ENCODE data around the gene ASB7.
"Not testable (repeated sequence)": the region's sequence is repeated elsewhere in the genome, so short reads cannot be mapped to it uniquely, and the experiment has no call there.

Gene ASB7, protein sequence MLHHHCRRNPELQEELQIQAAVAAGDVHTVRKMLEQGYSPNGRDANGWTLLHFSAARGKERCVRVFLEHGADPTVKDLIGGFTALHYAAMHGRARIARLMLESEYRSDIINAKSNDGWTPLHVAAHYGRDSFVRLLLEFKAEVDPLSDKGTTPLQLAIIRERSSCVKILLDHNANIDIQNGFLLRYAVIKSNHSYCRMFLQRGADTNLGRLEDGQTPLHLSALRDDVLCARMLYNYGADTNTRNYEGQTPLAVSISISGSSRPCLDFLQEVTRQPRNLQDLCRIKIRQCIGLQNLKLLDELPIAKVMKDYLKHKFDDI

DNA sequence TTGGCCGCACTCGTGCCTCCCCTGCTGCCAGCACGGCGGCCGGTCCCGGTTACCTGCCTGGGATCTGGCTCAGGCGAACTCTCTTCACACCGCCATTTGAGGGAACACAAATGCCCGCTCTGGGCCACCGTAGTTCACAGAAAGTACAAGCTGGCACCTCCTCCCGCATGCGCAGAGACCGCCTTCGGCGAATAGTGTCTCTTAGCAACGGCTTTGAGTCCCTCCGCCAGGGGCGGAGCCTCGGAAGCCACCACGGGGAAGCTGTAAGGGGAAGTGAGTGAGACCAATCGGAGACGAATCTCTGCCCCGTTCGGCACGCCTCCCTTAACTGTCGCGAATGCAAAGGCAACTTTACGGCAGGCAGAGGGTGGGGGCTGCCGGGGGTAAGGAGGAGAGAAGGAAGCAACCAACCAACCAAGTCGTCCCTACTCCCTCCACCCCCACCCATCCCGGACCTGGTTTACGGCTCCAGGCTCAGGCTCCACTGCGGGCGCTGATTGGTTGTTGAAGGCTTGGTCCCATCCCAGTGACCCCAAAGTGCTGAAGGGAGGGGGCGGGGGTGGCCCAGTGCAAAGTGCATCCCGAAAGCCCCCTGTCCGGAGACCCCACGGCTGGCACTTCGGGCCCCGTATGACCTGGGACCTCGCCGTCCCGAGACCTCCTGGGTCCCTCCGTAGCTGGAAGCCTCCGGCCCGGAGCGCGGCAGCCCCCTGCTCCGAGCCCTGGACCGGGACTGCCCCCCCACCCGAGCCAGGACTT lies at the start of gene ASB7, which contains the start of gene LINS1:
Gene ASB7 (plus strand): TSS at position 526 of the 759 bp plus-strand sequence. CDS start 9,628 bp downstream, outside the sequence.
Gene LINS1 (minus strand): TSS at position 121 of the 759 bp plus-strand sequence. CDS start 21,342 bp downstream, outside the sequence.
- peak; percentile 91 for DNase-seq

DNA sequence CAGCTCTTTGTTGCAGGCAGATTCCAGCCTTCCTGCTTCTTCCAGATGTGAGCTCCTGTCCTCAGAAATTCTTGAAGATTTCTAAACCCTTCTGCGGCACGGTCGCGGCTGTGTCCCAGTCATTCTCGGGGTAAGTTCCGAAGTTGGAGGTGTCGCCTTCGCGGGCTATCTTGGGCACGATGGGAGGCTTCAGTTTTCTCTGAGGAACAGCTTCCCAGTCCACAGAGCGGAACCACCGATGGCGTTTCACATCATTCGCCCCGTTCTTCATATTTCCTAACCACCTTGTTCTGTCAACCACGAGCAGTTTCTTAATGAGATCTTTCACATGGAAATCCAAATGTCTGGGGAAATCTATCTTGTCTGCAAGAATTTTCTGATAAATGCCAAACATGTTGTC lies 48.9 kb upstream of the ASB7 start:
- DNase-seq, result no peak

DNA sequence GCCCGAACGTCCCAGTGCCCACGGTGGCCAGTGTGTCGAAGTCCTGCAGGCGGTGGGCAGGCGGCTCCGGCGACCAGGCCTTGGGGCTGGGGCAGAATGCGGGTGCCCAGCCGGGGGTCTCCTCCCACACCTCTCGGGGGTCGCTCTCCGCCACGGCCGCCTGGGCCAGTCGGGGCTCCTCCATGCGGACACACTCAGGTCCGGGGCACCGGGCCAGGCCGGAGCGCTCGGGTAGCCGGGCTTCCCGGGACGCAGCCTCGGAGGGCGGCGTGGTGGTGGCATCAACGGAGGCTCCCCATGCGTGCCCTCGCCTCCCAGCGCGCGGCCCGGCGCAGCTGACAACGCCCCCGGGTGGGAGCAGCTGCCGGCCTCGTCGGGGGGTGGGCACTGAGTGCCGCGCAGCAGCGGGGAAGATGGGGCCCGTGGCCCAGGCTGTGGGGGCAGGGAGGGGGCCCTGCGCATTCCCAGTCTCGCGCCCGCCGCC lies 43.6 kb upstream of the ASB7 start:
- no peak for DNase-seq

DNA sequence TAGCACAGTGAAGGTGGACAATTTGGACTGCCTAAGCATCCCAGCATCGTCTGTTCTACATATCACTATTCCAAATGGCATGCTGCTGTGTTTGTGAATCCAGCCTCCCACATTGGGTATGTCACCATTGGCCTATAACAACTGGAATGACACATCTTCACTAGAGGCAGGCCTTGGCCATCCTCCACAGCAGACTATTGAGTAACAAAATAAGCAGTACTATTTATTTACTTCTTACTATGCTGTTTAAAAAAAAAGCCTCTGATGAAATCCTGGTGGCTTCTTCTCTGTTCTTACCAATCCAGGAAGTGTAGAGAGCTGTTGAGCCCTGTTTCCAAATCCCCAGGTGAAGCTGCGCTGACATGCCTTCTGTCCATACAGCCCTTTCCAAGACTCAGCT lies 43.1 kb upstream of the ASB7 start:
- DNase-seq, result no peak

DNA sequence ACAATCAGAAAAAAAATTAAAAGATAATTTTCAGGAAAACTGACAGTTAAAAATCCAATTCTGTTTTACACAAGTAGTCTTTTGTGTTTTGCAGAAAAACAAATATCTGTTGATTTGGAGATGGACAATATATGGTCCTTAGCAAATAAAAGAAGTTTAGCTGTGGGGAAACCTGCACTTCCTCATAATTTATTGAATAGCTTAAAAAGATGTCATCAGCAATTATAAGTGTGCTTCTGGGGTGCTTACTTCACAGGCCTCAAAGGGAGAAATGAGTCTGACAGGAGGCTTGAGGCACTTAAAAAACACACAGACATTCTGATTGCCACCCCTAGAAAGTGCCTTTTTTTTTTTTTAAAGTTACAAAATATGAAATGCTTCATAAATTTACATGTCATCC lies 42.1 kb upstream of the ASB7 start:
- no peak for DNase-seq

DNA sequence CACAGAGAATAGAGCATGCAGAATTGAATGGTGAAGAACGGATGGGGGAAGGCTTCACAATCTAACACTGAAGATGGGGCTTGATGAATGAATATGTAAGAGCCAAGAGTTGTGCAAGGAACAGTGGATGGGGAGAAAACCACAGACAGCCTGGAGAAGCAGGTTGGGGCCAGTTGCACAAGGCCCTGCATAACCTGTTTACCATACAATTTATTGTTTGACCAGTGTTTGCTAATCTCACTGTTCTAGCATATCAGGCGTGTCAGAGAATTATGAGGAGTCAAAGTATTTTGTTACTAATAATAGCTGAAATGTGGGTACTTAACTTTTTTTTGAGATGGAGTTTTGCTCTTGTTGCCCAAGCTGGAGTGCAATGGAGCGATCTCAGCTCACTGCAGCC lies 36.8 kb upstream of the ASB7 start:
- DNase-seq, result no peak

DNA sequence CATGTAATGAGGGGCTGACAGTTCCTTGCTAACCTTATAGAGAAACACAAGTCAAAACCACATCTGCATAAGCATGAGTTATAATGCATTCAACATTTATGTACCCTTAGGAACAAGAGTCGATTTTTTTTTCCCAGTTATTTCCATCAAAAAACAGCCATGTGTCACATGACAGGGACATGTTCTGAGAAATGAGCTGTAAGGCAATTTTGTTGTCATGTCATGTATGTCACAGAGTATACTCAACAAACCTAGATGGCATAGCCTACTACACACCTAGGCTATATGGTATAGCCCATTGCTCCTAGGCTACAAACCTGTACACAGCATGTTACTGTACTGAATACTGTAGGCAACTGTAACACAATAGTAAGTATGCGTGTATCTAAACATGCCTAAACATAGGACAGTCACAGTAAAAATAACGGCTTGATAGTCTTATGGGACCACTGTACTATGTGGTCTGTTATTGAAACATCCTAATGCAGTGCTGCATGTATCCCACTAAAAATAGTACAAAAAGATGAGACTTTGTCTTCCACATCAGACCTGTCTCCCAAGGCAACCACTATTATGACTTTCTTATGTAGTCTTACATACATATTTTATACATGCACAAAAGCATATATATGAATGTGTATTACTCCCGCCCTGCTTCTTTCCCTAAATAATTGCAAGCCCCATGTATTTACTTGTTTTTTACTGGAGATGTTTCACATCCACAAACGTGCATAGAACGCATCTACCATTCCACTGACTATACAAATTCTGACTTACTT lies 35.4 kb upstream of the ASB7 start:
- no peak for DNase-seq

DNA sequence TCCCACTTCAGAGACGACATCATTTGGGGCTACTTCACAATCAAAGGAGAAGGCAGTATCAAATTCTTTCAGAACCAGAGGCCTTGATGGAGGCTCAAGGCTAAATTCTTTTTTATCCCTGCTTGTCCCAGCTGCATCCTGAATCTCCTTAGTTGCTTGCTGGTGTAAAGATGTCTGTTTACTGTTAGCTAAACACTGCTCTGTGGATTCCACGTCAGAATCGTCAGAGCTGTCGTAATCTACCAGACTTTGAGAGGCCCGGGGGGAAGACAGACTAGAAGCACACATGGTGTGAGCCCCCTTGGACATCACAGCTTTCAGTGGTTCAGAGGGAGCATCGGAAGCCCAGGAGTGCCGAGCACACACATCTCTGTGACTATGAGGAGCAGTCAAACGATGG lies 33.0 kb upstream of the ASB7 start:
- DNase-seq, result no peak

DNA sequence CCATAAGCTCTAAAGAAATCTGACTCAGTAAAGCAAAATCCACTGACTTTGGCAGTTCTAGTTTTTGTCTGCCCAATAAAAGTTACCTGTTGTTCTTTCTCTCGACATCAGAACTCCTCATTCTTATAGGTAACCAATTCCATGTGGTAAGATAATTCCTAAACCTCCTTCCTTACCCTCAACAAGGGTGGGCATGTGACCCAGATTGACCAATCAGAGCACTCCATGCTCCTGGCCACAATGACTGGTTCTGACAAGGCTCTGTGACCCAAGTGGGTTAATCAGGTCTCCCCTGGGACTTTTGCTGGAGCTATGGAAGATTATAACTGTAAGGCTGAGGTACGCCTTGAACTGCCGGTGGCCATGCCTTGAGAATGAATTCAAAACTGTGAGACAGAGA lies 32.1 kb upstream of the ASB7 start:
- no peak for DNase-seq

DNA sequence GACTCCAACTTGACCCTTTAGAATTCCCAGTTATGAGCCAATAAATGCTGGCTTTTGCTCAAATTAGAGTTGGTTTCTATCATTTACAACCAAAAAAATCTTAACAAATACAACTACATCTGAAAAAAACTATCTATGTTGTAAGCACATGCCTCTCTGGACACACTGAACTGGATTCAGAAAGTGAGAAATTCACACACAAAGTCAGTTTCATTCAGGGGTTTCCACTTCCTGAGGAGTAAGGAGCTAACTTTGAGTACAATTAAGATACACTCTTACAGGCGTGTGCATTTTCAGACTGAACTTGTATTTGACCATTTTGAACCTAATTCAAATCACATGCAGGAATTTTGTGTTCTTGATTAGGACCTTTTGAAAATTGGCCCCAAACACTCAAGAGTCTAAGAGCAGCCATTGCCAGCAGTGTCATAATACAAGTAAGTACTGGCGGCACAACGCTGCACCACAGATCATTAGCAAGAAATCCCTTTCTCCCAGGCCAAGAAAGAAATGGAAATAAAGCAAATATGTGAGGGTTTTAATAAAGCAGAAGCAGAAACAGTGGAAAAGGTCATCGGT lies 31.6 kb upstream of the ASB7 start:
- no peak for DNase-seq

DNA sequence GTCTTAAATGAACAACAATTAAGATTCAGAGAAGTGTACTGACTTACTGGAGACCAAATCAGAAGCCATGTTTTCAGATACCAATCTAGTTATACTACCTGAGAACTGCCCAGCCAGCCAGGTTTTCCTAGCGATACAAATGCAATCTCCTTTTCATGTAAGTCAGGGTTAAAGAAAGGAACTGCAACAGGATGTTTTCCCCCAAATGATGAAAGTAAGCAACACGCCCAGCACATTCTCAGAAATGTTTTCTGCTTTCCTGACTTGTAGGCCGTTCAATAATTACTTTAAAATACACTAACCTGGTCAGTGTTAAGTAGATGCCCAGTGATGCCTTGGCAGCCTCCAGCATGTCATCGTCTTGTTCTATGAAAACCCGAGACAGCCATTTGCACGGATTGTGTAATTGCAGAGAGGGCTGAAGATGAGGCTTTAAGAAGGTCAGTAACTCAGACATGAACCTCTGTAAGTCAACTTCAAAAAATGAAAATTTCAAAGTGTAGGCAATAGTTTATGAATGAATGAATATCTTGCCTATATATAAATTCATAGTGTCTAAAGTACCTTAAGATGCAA lies 30.7 kb upstream of the ASB7 start:
- DNase-seq, result no peak

DNA sequence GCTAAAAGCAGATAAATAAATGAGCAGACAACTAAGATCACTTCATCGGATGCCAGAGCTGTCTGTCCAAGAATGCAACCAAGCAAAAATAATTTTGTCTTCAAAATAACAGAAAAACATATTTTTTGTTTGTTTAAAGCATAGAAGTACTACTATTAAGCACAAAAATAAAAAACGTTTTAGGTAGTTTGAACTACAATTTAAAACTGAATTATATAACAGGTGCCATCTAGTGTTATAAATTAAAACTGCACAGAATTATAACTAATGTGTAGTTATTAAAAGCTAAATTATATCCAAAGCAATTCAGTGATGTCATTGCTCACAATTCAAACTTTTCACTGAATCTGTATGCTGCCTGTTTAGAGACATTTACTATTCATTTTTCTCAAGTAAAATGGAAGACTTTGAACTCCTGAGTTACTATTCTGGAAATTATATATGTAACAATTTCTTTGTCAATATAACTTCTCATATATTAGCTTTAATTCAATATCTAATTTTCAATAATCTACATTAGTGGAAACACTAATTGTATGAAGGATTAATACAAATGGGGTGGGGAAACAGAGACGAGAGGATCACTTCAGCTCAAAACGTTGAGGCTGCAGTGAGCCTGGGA lies 29.9 kb upstream of the ASB7 start:
- no peak for DNase-seq

DNA sequence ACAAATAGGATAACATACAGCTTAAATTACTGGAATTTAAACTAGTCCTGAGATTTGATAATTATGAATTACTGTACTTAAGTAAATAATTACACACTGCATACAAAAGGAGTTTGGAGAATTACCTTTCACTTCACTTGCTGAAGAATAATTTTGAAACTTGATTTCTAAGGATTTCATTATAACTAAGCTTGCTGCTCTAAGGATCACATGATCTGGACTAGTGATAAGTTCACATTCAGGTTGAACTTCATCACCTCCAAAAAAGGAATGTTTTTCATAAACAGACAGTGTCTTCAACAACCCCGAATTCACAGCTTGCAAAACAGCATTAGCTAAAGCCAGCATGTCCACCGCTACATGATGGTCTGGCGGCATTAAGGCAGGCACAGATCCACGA lies 28.9 kb upstream of the ASB7 start:
- no peak for DNase-seq

DNA sequence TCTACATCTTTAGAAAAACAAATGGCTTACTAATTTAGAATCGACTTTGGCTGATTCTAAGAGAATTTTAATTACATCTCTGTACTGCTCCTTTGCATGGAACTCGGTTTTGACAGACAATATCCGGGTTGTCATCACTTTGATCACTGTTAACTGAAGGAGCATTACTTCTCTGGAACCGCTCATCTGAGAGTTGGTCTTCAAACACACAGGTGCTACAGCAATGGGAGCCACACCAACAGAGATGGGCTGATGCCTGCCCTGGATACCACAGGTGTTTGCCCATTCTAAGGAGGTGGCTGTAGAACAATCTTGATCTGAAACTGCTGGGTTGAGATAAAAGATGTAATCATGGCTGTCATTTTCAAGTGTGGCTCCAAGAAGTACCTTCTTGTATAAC lies 22.0 kb upstream of the ASB7 start:
- DNase-seq, result no peak

DNA sequence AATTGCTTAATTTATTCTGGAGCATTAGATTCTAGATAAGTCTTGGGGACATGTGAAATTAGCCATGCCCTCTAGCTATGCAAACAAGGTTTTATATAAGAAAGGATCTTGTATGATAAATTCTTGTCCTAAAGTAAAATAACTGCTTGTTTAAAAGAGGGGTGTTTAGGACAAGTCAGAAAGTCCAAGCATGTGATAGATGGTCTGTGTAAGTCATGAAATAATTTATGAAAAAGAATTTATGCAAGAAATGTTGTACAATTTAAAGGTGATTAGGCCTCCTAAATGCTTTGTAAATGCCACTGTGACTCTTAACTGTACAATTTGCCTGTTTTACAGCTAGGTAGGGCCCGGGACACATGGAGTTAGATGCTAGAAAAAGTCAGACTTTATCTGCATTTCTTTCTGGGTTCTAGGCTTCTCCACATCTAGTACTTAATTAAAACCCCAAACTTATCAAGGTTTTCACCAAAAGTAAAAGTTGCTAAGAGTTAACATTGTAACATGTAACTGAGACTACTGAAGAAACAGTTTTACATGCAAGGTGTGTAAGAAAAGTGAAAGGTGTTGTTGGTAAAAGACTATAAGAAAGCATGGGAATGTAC lies 13.6 kb upstream of the ASB7 start:
- no peak for DNase-seq

DNA sequence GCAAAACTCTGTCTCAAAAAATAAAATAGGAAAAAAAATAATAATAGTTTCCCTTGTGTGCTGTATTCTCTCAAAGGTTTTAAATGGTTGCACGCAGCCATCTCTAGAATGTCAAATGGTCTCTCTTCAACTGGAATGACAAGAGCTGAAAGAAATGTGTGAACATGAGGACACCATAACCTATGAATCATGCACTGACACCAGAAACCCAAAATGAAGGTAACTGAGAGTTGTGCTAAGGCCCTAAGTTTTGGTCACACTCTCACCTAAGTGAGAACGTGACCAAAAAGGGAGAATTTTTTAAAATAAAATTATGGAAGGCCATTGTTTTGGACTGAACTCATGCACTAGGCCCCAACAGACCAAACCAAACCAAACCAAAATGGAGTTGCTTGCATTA lies 11.2 kb upstream of the ASB7 start:
- DNase-seq, result not testable (repeated sequence)

DNA sequence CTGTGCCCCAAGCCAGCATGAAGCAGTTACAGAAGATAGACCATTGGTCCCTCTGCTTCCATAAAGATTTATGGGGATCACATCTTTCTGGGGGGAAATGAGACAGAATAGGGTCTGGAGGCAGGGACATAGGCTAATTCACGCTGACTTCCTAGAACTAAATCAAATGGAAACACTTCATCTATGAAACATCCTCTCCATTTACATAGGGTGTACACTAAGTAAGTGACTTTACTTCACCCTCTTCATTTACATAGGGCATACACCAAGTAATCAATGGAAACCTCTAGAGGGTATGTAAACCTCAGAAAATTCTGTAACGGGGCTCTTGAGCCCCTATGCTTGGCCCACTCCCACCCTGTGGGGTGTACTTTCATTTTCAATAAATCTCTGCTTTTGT lies 10.6 kb upstream of the ASB7 start:
- DNase-seq, result no peak

DNA sequence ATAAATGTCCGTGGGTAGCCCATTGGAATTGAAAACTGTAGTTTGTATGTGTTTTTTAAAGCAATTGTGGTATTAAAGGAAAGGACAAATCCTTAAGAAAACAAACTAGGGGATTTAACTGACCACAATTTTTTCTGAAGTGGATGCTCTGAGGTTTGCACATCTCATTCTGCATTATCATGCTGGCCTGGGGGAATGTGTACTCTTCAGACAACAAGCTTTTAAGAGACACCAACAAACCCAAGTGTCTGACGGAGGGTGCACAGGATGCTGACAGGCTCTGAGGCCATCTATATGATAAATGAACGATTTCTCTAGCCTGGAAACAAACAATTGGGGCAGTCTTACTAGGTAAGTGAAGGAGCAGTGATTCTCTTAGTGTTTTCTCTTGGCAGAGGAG lies 9.5 kb upstream of the ASB7 start:
- DNase-seq, result no peak

DNA sequence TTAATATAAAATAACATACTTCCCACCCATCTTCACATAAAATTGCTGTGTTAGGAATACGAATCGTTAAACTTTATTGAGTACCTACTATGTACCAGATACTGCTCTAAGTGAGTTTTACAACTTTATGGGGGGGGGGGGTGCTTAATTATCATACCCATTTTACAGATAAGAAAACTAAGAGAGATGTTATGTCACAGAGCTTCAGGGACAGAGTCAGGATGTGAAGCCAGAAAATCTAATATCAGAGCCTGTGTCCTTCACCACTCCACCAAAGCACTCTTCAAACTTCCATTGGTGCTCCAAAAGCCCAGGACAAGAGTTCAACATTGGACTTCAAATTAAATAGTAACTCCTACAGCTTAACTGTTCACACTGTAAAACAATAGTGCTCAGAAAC lies 9.0 kb upstream of the ASB7 start:
- DNase-seq, result no peak

DNA sequence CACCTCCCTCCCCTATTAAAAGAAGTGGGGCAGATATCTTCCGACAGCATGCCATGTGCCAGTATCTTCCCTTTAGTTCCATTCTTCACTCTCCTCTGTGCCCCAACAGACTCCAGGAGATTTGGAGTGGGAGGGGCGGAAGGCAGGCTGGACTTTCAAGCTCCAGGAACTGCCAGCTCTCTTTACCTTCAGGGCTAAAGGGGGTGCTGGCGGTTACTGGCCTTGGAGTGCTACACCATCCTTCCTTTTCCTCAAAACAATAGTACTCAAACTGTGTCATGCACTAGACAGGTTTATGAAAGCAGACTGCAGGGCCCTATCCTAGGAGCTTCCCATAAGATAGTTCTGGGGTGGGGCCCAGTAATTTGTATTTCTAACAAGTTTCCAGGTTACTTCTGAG lies 6.4 kb upstream of the ASB7 start:
- DNase-seq, result no peak

DNA sequence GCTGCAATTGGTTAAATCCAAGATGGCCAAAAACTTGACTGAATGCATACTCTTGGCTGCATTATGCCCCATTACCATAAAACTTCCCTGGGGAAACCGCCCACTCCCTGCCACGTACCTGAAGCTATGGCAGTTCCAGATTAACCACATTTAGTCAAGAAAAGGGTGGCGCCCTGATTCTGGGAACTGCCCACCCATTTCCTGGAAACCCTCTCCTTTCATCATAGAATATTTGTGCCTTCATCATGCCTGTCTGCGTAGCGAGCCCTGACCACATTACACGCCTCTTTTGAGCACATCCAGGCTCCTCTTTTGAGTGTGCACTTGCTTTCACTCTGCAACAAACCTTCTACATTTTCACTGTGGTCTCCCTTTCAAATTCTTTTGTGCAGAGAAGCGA lies 5.6 kb upstream of the ASB7 start:
- no peak for DNase-seq

DNA sequence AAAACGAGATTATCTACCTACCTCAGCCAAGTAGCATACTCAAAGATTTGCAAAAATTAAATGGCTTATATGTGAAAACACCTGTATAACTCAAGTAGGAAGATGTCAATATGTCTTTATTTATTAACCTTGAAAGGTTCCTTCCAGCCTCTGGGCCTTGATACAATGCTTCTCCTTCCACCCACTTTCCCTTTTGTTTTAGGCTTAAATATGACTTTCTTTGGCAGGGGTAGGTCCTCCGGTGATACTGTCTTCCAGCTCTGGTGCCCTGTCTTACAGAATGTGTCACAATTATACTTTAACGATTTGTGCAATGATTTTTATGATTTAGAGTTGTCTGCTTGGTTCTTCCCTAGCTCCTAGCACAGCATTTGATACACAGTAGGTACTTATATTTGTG lies 4.5 kb upstream of the ASB7 start:
- no peak for DNase-seq
